IMR-90 (cell line): ENCODE data around the gene ANKRD31. TPM values are rescaled to one million over a fixed set of nuclear protein-coding genes. Genes with fewer than 3 reads are reported as not detected.
"Not testable (repeated sequence)": the region's sequence is repeated elsewhere in the genome, so short reads cannot be mapped to it uniquely, and the experiment has no call there.

Experiments used
- ATAC-seq: fragments of 200-7000 bp; cut with Tn5 transposase; 2 replicates; pipeline ENCODE4 v1.9.1; 2020; ENCODE audit warnings: low read depth, mild to moderate bottlenecking, moderate library complexity
- BruUV-seq: library from RNA; stranded (reverse); fragments of 400-500 nt; replicated peaks from 2 replicates; lab custom pipeline; 2021; lab: Mats Ljungman, UMichigan
- CTCF ChIA-PET: fragments of 300-600 bp; formaldehyde crosslinking; extraction: SDS; loops from one replicate; lab custom pipeline; 2021; ENCODE audit warnings: antibody characterized with exemption; lab: Yijun Ruan, JAX
- POLR2A ChIA-PET: fragments of 300-600 bp; sonication (Branson Sonifier 250); formaldehyde crosslinking; loops from one replicate; lab custom pipeline; 2022; ENCODE audit warnings: antibody characterized with exemption; ENCODE audit not compliant: unreplicated experiment; lab: Charles Lee
- DNase-seq: peaks from one replicate; pipeline ENCODE4 v3.0.0; 2013
- H2AFZ ChIP-seq: replicated peaks from 2 replicates; pipeline ENCODE3; 2013; ENCODE audit warnings: low read length, mild to moderate bottlenecking; ENCODE audit not compliant: poor library complexity
- H2AK5ac ChIP-seq: 2 replicates; pipeline ENCODE4 v1.6.1; 2013; ENCODE audit warnings: low read depth, low read length, inconsistent platforms
- H2AK9ac ChIP-seq: replicated peaks from 2 replicates; pipeline ENCODE3; 2013; ENCODE audit warnings: mild to moderate bottlenecking, low read depth, low read length, moderate library complexity; ENCODE audit not compliant: poor library complexity
- H2BK120ac ChIP-seq: 2 replicates; pipeline ENCODE4 v1.6.1; 2013; ENCODE audit warnings: low read depth, low read length, inconsistent platforms
- H2BK15ac ChIP-seq: 3 replicates; pipeline ENCODE4 v1.6.1; 2013; ENCODE audit warnings: low read depth, low read length, inconsistent platforms
- H2BK20ac ChIP-seq: 2 replicates; pipeline ENCODE4 v1.6.1; 2013; ENCODE audit warnings: low read depth, mild to moderate bottlenecking, inconsistent platforms, low read length, moderate library complexity
- H2BK5ac ChIP-seq: 2 replicates; pipeline ENCODE4 v1.6.1; 2013; ENCODE audit warnings: mild to moderate bottlenecking, low read depth, low read length, inconsistent platforms; ENCODE audit not compliant: poor library complexity, severe bottlenecking
- H3K14ac ChIP-seq: replicated peaks from 2 replicates; pipeline ENCODE4 v1.6.1; 2013; ENCODE audit warnings: low read depth, low read length, inconsistent platforms
- H3K18ac ChIP-seq: 2 replicates; pipeline ENCODE4 v1.6.1; 2013; ENCODE audit warnings: low read depth, low read length, control low read depth
- H3K23ac ChIP-seq: 2 replicates; pipeline ENCODE4 v1.6.1; 2013; ENCODE audit warnings: low read depth, low read length, inconsistent platforms
- H3K27ac ChIP-seq: 2 replicates; pipeline ENCODE4 v1.5.1; 2013; ENCODE audit warnings: mild to moderate bottlenecking, control low read depth, low read length; ENCODE audit not compliant: insufficient read depth
- H3K27me3 ChIP-seq: 2 replicates; pipeline ENCODE4 v1.6.1; 2013; ENCODE audit warnings: low read length; ENCODE audit not compliant: control insufficient read depth, insufficient read depth
- H3K36me3 ChIP-seq: 2 replicates; pipeline ENCODE4 v1.6.1; 2013; ENCODE audit warnings: low read length, mixed read lengths; ENCODE audit not compliant: control insufficient read depth, insufficient read depth
- H3K4ac ChIP-seq: 2 replicates; pipeline ENCODE4 v1.6.1; 2013; ENCODE audit warnings: low read depth, low read length, inconsistent platforms
- H3K4me1 ChIP-seq: 2 replicates; pipeline ENCODE4 v1.6.1; 2013; ENCODE audit warnings: low read length, mixed read lengths; ENCODE audit not compliant: control insufficient read depth, insufficient read depth
- H3K4me2 ChIP-seq: 2 replicates; pipeline ENCODE4 v1.6.1; 2013; ENCODE audit warnings: low read depth, mild to moderate bottlenecking, control low read depth, low read length, moderate library complexity
- H3K4me3 ChIP-seq: 2 replicates; pipeline ENCODE4 v1.5.1; 2013; ENCODE audit warnings: low read depth, mild to moderate bottlenecking, control low read depth, low read length, moderate library complexity; ENCODE audit not compliant: insufficient read depth
- H3K56ac ChIP-seq: 2 replicates; pipeline ENCODE4 v1.6.1; 2013; ENCODE audit warnings: low read length, inconsistent platforms; ENCODE audit not compliant: insufficient read depth; ENCODE audit errors: extremely low read depth
- H3K79me1 ChIP-seq, 2 experiments: 2 replicates each; pipeline ENCODE4 v1.6.1; 2013; ENCODE audit warnings: low read length in 2 of 2, inconsistent platforms in 1 of 2, low read depth in 1 of 2
- H3K9ac ChIP-seq: 2 replicates; pipeline ENCODE4 v1.6.1; 2013; ENCODE audit warnings: low read depth, low read length, control low read depth
- H3K9me1 ChIP-seq: 2 replicates; pipeline ENCODE4 v1.6.1; 2013; ENCODE audit warnings: low read length, inconsistent platforms; ENCODE audit not compliant: insufficient read depth
- H3K9me3 ChIP-seq: 2 replicates; pipeline ENCODE4 v1.6.1; 2013; ENCODE audit warnings: low read length; ENCODE audit not compliant: control insufficient read depth, insufficient read depth
- H4K20me1 ChIP-seq: 2 replicates; pipeline ENCODE4 v1.6.1; 2013; ENCODE audit warnings: low read length, inconsistent platforms; ENCODE audit not compliant: insufficient read depth
- H4K5ac ChIP-seq: 2 replicates; pipeline ENCODE4 v1.6.1; 2013; ENCODE audit warnings: mild to moderate bottlenecking, low read depth, low read length, control low read depth
- H4K8ac ChIP-seq, 2 experiments: 2 replicates each; pipeline ENCODE4 v1.6.1; 2013; ENCODE audit warnings: low read depth in 2 of 2, low read length in 2 of 2, control low read depth in 1 of 2, inconsistent platforms in 1 of 2
- H4K91ac ChIP-seq: 2 replicates; pipeline ENCODE4 v1.6.1; 2013; ENCODE audit warnings: low read depth, low read length, inconsistent platforms; ENCODE audit not compliant: insufficient read depth
- WGBS, 2 experiments: methylation state at CpG; one replicate each; pipeline versions ENCODE4 v1.1.5 to v1.1.7; 2013; ENCODE audit warnings: missing lambda C conversion rate in 2 of 2; ENCODE audit not compliant: insufficient read length in 1 of 2; ENCODE audit errors: extremely low coverage in 2 of 2; 5-methylcytosine and 5-hydroxymethylcytosine counted together
- dilution Hi-C: fragments of 300-500 bp; cut with HindIII; formaldehyde crosslinking; loops from one replicate; pipeline ENCODE4 v1.14.3; 2018; ENCODE audit warnings: low sequenced_read_pairs; ENCODE audit not compliant: unreplicated experiment
- in situ Hi-C: fragments of 300-500 bp; cut with MboI; formaldehyde crosslinking; loops from 3 replicates; pipeline ENCODE4 v1.14.3; 2019; ENCODE audit warnings: low sequenced_read_pairs, inconsistent platforms, mixed read lengths
- intact Hi-C: fragments of 100-400 bp; cut with micrococcal nuclease; formaldehyde crosslinking; loops from 2 replicates; pipeline ENCODE4 v1.10.0; 2022
- polyA plus RNA-seq, 3 experiments: library from polyadenylated mRNA; depleted of rRNA; stranded (reverse); fragments of >200 nt; gene quantifications; 2 replicates each; pipeline ENCODE4 v1.2.3, GENCODE V29; 2012; ENCODE audit warnings: low replicate concordance in 1 of 3
- total RNA-seq: library from RNA; depleted of rRNA; stranded (reverse); fragments of >200 nt; gene quantifications from 2 replicates; pipeline ENCODE4 v1.2.3, GENCODE V29; 2012

Gene ANKRD31
- total and polyA plus RNA-seq, 2 of the 4 experiments (the other 2 are of a cell fraction), result under 0.01 to 0.02 TPM

DNA sequence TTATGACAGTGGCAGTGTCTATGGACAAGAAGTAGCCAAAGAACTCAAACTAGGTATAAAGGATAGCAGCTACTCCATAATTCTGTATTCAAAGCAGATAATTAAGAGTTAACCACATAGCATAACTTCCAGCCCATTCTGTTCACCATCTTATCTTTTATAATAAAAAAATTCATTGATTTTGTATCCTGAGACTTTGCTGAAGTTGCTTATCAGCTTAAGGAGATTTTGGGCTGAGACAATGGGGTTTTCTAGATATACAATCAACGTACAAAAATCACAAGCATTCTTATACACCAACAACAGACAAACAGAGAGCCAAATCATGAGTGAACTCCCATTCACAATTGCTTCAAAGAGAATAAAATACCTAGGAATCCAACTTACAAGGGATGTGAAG, 122.4 kb downstream of the ANKRD31 start:
- H2BK5ac ChIP-seq, in situ Hi-C loops, dilution Hi-C loops, H2AK9ac ChIP-seq, H4K20me1 ChIP-seq, POLR2A ChIA-PET, H3K9ac ChIP-seq, H3K4ac ChIP-seq, H2BK120ac ChIP-seq, H3K79me1 ChIP-seq, DNase-seq, H2BK15ac ChIP-seq, H3K9me1 ChIP-seq, intact Hi-C loops, H3K4me2 ChIP-seq, H3K9me3 ChIP-seq, H4K91ac ChIP-seq, H3K23ac ChIP-seq, H2AFZ ChIP-seq, H2BK20ac ChIP-seq, ATAC-seq, H3K4me3 ChIP-seq, H4K5ac ChIP-seq, H3K27me3 ChIP-seq, H3K4me1 ChIP-seq, BruUV-seq, H3K36me3 ChIP-seq, H3K18ac ChIP-seq, H4K8ac ChIP-seq, H3K27ac ChIP-seq, H3K56ac ChIP-seq, H3K14ac ChIP-seq, H2AK5ac ChIP-seq, CTCF ChIA-PET: not testable (repeated sequence)
- WGBS, 2 experiments, result no CpG with 5 or more reads among the region's 1 CpG
